Fibroblast of lung (primary cell): ENCODE measurements around the gene TEX12. TPM values are rescaled to one million over a fixed set of nuclear protein-coding genes. Genes with fewer than 3 reads are reported as not detected.
"Not testable (repeated sequence)": the region's sequence is repeated elsewhere in the genome, so short reads cannot be mapped to it uniquely, and the experiment has no call there.

Experiments used
- DNase-seq, 2 donors: peaks; one replicate each; pipeline versions ENCODE4 v3.0.0 to v3.0.0-alpha.2; 2010; ENCODE audit warnings: low read depth in 2 of 2
- H2AFZ ChIP-seq: 2 replicates; pipeline ENCODE4 v1.5.1; 2012; ENCODE audit warnings: low read length, control low read depth, inconsistent platforms
- H3K27ac ChIP-seq: 2 replicates; pipeline ENCODE4 v1.5.1; 2011; ENCODE audit warnings: low read length, control low read depth; ENCODE audit not compliant: insufficient read depth
- H3K27me3 ChIP-seq: 2 replicates; pipeline ENCODE4 v1.5.1; 2011; ENCODE audit warnings: mild to moderate bottlenecking, low read length; ENCODE audit not compliant: control insufficient read depth, insufficient read depth
- H3K36me3 ChIP-seq: 2 replicates; pipeline ENCODE4 v1.5.1; 2011; ENCODE audit warnings: low read length; ENCODE audit not compliant: control insufficient read depth, insufficient read depth
- H3K4me1 ChIP-seq: 2 replicates; pipeline ENCODE4 v1.5.1; 2011; ENCODE audit warnings: low read length; ENCODE audit not compliant: control insufficient read depth, insufficient read depth; ENCODE audit errors: extremely low read depth
- H3K4me2 ChIP-seq: 2 replicates; pipeline ENCODE4 v1.5.1; 2011; ENCODE audit warnings: low read length, control low read depth; ENCODE audit not compliant: insufficient read depth; ENCODE audit errors: extremely low read depth
- H3K4me3 ChIP-seq, 4 experiments: fragments of 200-600 bp in 1 of 4; sonication (generic) in 1 of 4; replicated peaks in 1 of 4; 2 replicates each; pipeline ENCODE4 v1.5.1; 2011 to 2016; ENCODE audit warnings: low read length in 4 of 4, low read depth in 3 of 4, mild to moderate bottlenecking in 3 of 4, control low read depth in 2 of 4, inconsistent platforms in 1 of 4, mixed read lengths in 1 of 4; ENCODE audit not compliant: insufficient read depth in 1 of 4; ENCODE audit errors: control extremely low read depth in 1 of 4
- H3K79me2 ChIP-seq: 2 replicates; pipeline ENCODE4 v1.5.1; 2012; ENCODE audit warnings: mild to moderate bottlenecking, low read length, inconsistent platforms; ENCODE audit not compliant: control insufficient read depth, insufficient read depth
- H3K9ac ChIP-seq: 2 replicates; pipeline ENCODE4 v1.5.1; 2011; ENCODE audit warnings: mild to moderate bottlenecking, low read length, control low read depth; ENCODE audit not compliant: insufficient read depth
- H3K9me3 ChIP-seq: 2 replicates; pipeline ENCODE4 v1.5.1; 2012; ENCODE audit warnings: low read depth, low read length; ENCODE audit not compliant: control insufficient read depth, insufficient read depth
- H4K20me1 ChIP-seq: 2 replicates; pipeline ENCODE4 v1.5.1; 2011; ENCODE audit warnings: low read length; ENCODE audit not compliant: control insufficient read depth, insufficient read depth; ENCODE audit errors: extremely low read depth
- CTCF ChIP-seq, 2 donors: IDR thresholded peaks in 1 of 2; conservative IDR thresholded peaks in 1 of 2; 1 replicate in 1 of 2; 2 replicates in 1 of 2; pipeline ENCODE4 v1.5.1; 2011 to 2012; ENCODE audit warnings: low read length in 2 of 2, control low read depth in 1 of 2, inconsistent platforms in 1 of 2, low read depth in 1 of 2, mild to moderate bottlenecking in 1 of 2
- EZH2 ChIP-seq: IDR thresholded peaks from 2 replicates; pipeline ENCODE4 v1.5.1; 2012; ENCODE audit warnings: low read length, control low read depth, mild to moderate bottlenecking; ENCODE audit errors: missing control alignments
- polyA plus RNA-seq, 2 donors: library from polyadenylated mRNA; depleted of rRNA in 1 of 2; stranded (reverse) in 1 of 2; unstranded in 1 of 2; fragments of >200 nt; gene quantifications; 2 replicates each; pipeline ENCODE4 v1.2.1, GENCODE V29; 2011 to 2012; ENCODE audit warnings: missing spikeins in 1 of 2
- total RNA-seq: library from RNA; depleted of rRNA; stranded (reverse); fragments of >200 nt; gene quantifications from 2 replicates; pipeline ENCODE4 v1.2.1, GENCODE V29; 2014

The TEX12 gene
- total and polyA plus RNA-seq, 2 donors (not counting 1 experiment from before 2014, with no cell fraction given): 0.09 to 0.17 TPM

- Histone ChIP-seq H3K27ac (no peak overlapping the region), H3K79me2 (no peaks in the 10 kb centered on the region), H3K9ac (no peak overlapping the region), H3K9me3 (no peaks in the 10 kb centered on the region), H3K4me1 (no peaks in the 10 kb centered on the region), H4K20me1 (no peaks in the 10 kb centered on the region), H3K4me3 (no peak overlapping the region), H2AFZ (no peak overlapping the region), H3K27me3 (no peaks in the 10 kb centered on the region), H3K4me2 (no peak overlapping the region), H3K36me3 (no peaks in the 10 kb centered on the region)
- no peak for DNase-seq
- TF ChIP-seq EZH2: no peak
- TF ChIP-seq CTCF (conservative IDR thresholded peaks at IDR 0.05 in 1 of 2, IDR thresholded peaks at IDR 0.05 in 1 of 2; ENCODE audit: low read depth in 1 of 2, low read length in 2 of 2): no peak
Measured at GRCh38 chr11:112196519-112197087, 29.4 kb downstream of the TEX12 start.

DNA sequence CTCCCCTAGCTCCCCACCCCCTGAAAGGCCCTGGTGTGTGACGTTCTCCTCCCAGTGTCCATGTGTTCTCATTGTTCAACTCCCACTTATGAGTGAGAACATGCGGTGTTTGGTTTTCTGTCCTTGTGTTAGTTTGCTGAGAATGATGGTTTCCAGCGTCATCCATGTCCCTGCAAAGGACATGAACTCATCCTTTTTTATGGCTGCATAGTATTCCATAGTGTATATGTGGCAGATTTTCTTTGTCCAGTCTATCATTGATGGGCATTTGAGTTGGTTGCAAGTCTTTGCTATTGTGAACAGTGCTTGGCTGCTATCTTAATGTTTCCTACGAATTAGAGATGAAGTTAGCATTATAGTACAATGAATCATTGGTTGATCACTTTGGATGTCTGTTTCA lies 31.9 kb downstream of the TEX12 start:
- H3K9ac ChIP-seq, H2AFZ ChIP-seq, H3K9me3 ChIP-seq, DNase-seq, H3K27ac ChIP-seq, H3K27me3 ChIP-seq, H3K4me2 ChIP-seq, H4K20me1 ChIP-seq, H3K4me3 ChIP-seq, H3K36me3 ChIP-seq, H3K79me2 ChIP-seq, H3K4me1 ChIP-seq: not testable (repeated sequence)

DNA sequence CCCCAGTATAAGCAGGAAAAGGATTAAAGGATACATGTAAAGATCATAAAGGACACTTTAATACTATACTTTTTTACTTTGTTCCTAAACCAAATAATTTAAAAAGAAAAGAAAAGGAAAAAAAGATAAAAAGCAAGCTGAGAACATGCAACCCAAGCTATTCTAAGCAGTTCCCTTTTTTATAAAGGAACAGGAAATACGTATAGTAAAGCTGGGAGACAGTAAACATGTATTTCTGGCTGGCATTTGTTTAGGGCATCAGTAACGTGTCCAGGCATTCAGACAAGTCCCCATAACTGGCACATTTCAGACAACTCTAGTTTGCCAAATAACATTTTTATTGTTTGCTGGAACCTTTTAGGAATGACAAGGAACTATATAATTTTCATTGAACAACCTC lies 33.1 kb downstream of the TEX12 start:
- DNase-seq: no peak
- no peaks in the 10 kb centered on the region for H4K20me1 ChIP-seq
- no peaks in the 10 kb centered on the region for H3K36me3 ChIP-seq
- no peak overlapping the region for H2AFZ ChIP-seq
- H3K9ac ChIP-seq: no peak overlapping the region
- no peak overlapping the region for H3K27ac ChIP-seq
- no peak overlapping the region for H3K4me3 ChIP-seq
- no peak overlapping the region for H3K4me2 ChIP-seq
- no peaks in the 10 kb centered on the region for H3K27me3 ChIP-seq
- H3K79me2 ChIP-seq: no peaks in the 10 kb centered on the region
- no peaks in the 10 kb centered on the region for H3K4me1 ChIP-seq
- no peaks in the 10 kb centered on the region for H3K9me3 ChIP-seq
- TF ChIP-seq CTCF (conservative IDR thresholded peaks at IDR 0.05 in 1 of 2, IDR thresholded peaks at IDR 0.05 in 1 of 2; ENCODE audit: low read depth in 1 of 2, low read length in 2 of 2): no peak
- TF ChIP-seq EZH2: no peak
